B cell (primary cell): ENCODE measurements around the gene SULT2A1. TPM values are rescaled to one million over a fixed set of nuclear protein-coding genes. Genes with fewer than 3 reads are reported as not detected.

Experiments used
- ATAC-seq: fragments of 200-7000 bp; cut with Tn5 transposase; one replicate; pipeline ENCODE4 v1.10.0; 2021; ENCODE audit warnings: low read depth, mild to moderate bottlenecking, moderate number of reproducible peaks, moderate library complexity
- CTCF ChIA-PET: fragments of 350-600 bp; sonication (Branson Sonifier 250); formaldehyde crosslinking; loops from one replicate; lab custom pipeline; 2021; ENCODE audit warnings: antibody characterized with exemption, inconsistent platforms; lab: Charles Lee
- POLR2A ChIA-PET: fragments of 350-600 bp; sonication (Branson Sonifier 250); formaldehyde crosslinking; loops from one replicate; lab custom pipeline; 2021; ENCODE audit warnings: antibody characterized with exemption; lab: Charles Lee
- DNase-seq: peaks from one replicate; pipeline ENCODE4 v3.0.0; 2013
- H2AFZ ChIP-seq: 2 replicates; pipeline ENCODE4 v1.6.1; 2012; ENCODE audit warnings: mild to moderate bottlenecking, low read depth, low read length; ENCODE audit not compliant: insufficient read depth, poor library complexity, severe bottlenecking
- H3K27ac ChIP-seq, 2 donors: 1 replicate in 1 of 2; 2 replicates in 1 of 2; pipeline ENCODE4 v1.5.1; 2012 to 2013; ENCODE audit warnings: low read length in 2 of 2, mild to moderate bottlenecking in 2 of 2, moderate library complexity in 1 of 2
- H3K27me3 ChIP-seq, 4 experiments: fragments of 200-600 bp in 1 of 4; sonication (generic) in 1 of 4; replicated peaks in 1 of 4; 1 replicate in 2 of 4; 2 replicates in 2 of 4; pipeline versions ENCODE4 v1.6.1 to v1.7.0; 2013 to 2016; ENCODE audit warnings: low read length in 3 of 4, mild to moderate bottlenecking in 2 of 4, mixed read lengths in 1 of 4, moderate library complexity in 1 of 4; ENCODE audit not compliant: insufficient read depth in 4 of 4, control insufficient read depth in 3 of 4; ENCODE audit errors: control extremely low read depth in 1 of 4
- H3K36me3 ChIP-seq, 2 experiments: replicated peaks in 1 of 2; 1 replicate in 1 of 2; 2 replicates in 1 of 2; pipeline versions ENCODE4 v1.6.1 to v1.7.1; 2013; ENCODE audit warnings: low read length in 1 of 2; ENCODE audit not compliant: insufficient read depth in 2 of 2, control insufficient read depth in 1 of 2; ENCODE audit errors: control extremely low read depth in 1 of 2, extremely low read depth in 1 of 2
- H3K4me1 ChIP-seq, 2 donors: fragments of 200-600 bp in 1 of 2; sonication (generic) in 1 of 2; 1 replicate in 1 of 2; 2 replicates in 1 of 2; pipeline versions ENCODE4 v1.5.1 to v1.6.1; 2013 to 2017; ENCODE audit warnings: low read length in 2 of 2; ENCODE audit not compliant: control insufficient read depth in 2 of 2, insufficient read depth in 2 of 2
- H3K4me2 ChIP-seq: replicated peaks from 2 replicates; pipeline ENCODE3; 2012; ENCODE audit warnings: mild to moderate bottlenecking, low read depth, low read length; ENCODE audit not compliant: poor library complexity, severe bottlenecking
- H3K4me3 ChIP-seq, 5 experiments: fragments of 200-600 bp in 1 of 5; sonication (generic) in 1 of 5; 1 replicate in 3 of 5; 2 replicates in 2 of 5; pipeline versions ENCODE4 v1.5.1 to v1.7.0; 2011 to 2016; ENCODE audit warnings: low read length in 4 of 5, mild to moderate bottlenecking in 4 of 5, low read depth in 2 of 5, control low read depth in 1 of 5, moderate library complexity in 1 of 5; ENCODE audit not compliant: insufficient read depth in 1 of 5; ENCODE audit errors: control extremely low read depth in 1 of 5, extremely low read depth in 1 of 5
- H3K79me2 ChIP-seq: fragments of 200-600 bp; sonication (generic); one replicate; pipeline ENCODE4 v1.6.0; 2016; ENCODE audit warnings: low read length; ENCODE audit not compliant: control insufficient read depth, insufficient read depth
- H3K9ac ChIP-seq: fragments of 200-600 bp; sonication (generic); 2 replicates; pipeline ENCODE4 v1.6.1; 2017; ENCODE audit warnings: mild to moderate bottlenecking, low read length, moderate library complexity
- H3K9me3 ChIP-seq, 3 donors: one replicate each; pipeline versions ENCODE4 v1.6.1 to v1.7.1; 2013; ENCODE audit warnings: low read length in 2 of 3; ENCODE audit not compliant: control insufficient read depth in 2 of 3, insufficient read depth in 1 of 3; ENCODE audit errors: control extremely low read depth in 1 of 3
- H4K20me1 ChIP-seq: 2 replicates; pipeline ENCODE4 v1.6.0; 2012; ENCODE audit warnings: mild to moderate bottlenecking, low read length; ENCODE audit not compliant: insufficient read depth, control insufficient read depth, poor library complexity, severe bottlenecking
- H3K27ac Mint-ChIP-seq: one replicate; pipeline ENCODE4 v1.8.0; 2021; ENCODE audit warnings: mixed read lengths
- H3K27me3 Mint-ChIP-seq: one replicate; pipeline ENCODE4 v1.8.0; 2021; ENCODE audit warnings: mixed read lengths
- H3K4me1 Mint-ChIP-seq: one replicate; pipeline ENCODE4 v1.8.0; 2021; ENCODE audit warnings: mixed read lengths
- H3K4me3 Mint-ChIP-seq: one replicate; pipeline ENCODE4 v1.8.0; 2021; ENCODE audit warnings: mixed read lengths
- H3K9me3 Mint-ChIP-seq: one replicate; pipeline ENCODE4 v1.8.0; 2022; ENCODE audit warnings: mixed read lengths; ENCODE audit not compliant: insufficient read depth
- EZH2 ChIP-seq: IDR thresholded peaks from 2 replicates; pipeline ENCODE4 v1.6.1; 2012; ENCODE audit warnings: borderline replicate concordance, low read depth, mild to moderate bottlenecking, moderate library complexity, low read length; ENCODE audit not compliant: insufficient read depth, poor library complexity, severe bottlenecking
- WGBS: methylation state at CpG from one replicate; pipeline ENCODE4 v1.1.5; 2013; ENCODE audit warnings: missing lambda C conversion rate; ENCODE audit not compliant: insufficient coverage; 5-methylcytosine and 5-hydroxymethylcytosine counted together
- intact Hi-C: fragments of 100-400 bp; cut with micrococcal nuclease; formaldehyde crosslinking; loops from one replicate; pipeline ENCODE4 v1.10.0; 2022
- polyA plus RNA-seq: library from polyadenylated mRNA; depleted of rRNA; stranded (reverse); fragments of >200 nt; gene quantifications from 2 replicates; pipeline ENCODE4 v1.2.3, GENCODE V29; 2012
- total RNA-seq, 2 donors: library from RNA; stranded (reverse); fragments of 120-200 nt in 1 of 2; gene quantifications; 1 replicate in 1 of 2; 2 replicates in 1 of 2; pipeline versions ENCODE4 v1.2.3 to v1.2.4, GENCODE V29; 2013 to 2022
- TF ChIP-seq, protein P1 (sequence below): fragments of 200-600 bp; IDR thresholded peaks from one replicate; pipeline ENCODE4 v1.8.0; 2022; ENCODE audit warnings: antibody characterized with exemption, mild to moderate bottlenecking

SULT2A1 gene
- total and polyA plus RNA-seq, 2 donors (not counting 1 experiment from before 2014, with no cell fraction given) = not detected

DNA sequence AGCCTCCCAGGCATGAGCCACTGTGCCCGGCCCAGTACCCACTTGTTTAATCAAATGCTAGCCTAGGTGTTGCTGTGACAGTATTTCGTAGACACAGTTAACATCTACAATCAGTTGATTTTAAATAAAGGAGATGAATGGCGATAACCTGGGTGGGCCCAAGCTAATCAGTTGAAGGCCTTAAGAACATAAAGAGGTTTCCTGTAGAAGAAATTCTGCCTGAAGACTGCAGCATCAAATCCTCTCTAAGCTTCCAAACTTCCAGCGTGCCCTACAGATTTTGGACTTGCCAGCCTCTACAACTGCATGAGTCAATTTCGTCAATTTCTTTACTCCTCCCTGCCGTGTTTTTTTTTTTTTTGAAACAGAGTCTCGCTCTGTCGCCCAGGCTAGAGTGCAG lies 13.2 kb upstream of the SULT2A1 start:
- no peak overlapping the region for H3K4me2 ChIP-seq
- 97% methylated on average over 4 of the region's 8 CpGs for WGBS
- ChIA-PET CTCF (no interaction called here), POLR2A (no interaction called here)
- peaks cover 0 to 2% (median 0%) of the 10 kb centered on the region in 4 experiments for H3K27me3 ChIP-seq
- H4K20me1 ChIP-seq = no peaks in the 10 kb centered on the region
- H2AFZ ChIP-seq = no peak overlapping the region
- no peak for TF ChIP-seq EZH2
- TF ChIP-seq, protein P1, sequence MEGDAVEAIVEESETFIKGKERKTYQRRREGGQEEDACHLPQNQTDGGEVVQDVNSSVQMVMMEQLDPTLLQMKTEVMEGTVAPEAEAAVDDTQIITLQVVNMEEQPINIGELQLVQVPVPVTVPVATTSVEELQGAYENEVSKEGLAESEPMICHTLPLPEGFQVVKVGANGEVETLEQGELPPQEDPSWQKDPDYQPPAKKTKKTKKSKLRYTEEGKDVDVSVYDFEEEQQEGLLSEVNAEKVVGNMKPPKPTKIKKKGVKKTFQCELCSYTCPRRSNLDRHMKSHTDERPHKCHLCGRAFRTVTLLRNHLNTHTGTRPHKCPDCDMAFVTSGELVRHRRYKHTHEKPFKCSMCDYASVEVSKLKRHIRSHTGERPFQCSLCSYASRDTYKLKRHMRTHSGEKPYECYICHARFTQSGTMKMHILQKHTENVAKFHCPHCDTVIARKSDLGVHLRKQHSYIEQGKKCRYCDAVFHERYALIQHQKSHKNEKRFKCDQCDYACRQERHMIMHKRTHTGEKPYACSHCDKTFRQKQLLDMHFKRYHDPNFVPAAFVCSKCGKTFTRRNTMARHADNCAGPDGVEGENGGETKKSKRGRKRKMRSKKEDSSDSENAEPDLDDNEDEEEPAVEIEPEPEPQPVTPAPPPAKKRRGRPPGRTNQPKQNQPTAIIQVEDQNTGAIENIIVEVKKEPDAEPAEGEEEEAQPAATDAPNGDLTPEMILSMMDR = no peak
- Mint-ChIP-seq H3K4me3 (no peak overlapping the region), H3K27ac (no peak overlapping the region), H3K9me3 (no peaks in the 10 kb centered on the region), H3K4me1 (no peaks in the 10 kb centered on the region), H3K27me3 (peaks cover 10% of the 10 kb centered on the region)
- H3K79me2 ChIP-seq = no peaks in the 10 kb centered on the region
- H3K9ac ChIP-seq = no peak overlapping the region
- no peak overlapping the region for H3K4me3 ChIP-seq
- intact Hi-C loops = no loop called here
- peaks cover 0 to 5% (median 0%) of the 10 kb centered on the region in 3 donors for H3K9me3 ChIP-seq
- no peaks in the 10 kb centered on the region for H3K4me1 ChIP-seq
- DNase-seq (no peak), ATAC-seq (no peak)
- no peak overlapping the region for H3K27ac ChIP-seq
- no peaks in the 10 kb centered on the region for H3K36me3 ChIP-seq

DNA sequence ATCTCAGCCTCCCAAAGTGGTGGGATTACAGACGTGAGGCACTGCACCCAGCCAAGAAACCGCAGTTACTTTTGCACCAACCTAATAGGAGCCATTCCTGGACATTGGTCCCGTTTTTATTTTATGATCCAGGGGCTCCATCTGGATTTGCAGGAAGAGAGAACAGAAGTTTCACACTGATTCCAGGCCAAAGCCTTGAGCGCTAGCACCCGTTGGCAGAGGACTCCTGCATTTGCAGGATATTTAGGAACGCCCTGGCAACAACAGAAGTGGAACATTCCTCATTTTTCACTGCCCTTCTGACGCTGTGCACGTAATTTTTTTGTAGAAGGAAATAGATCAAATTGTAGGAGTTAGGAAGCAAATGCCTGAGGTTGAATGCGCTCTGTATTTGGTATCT lies 11.7 kb upstream of the SULT2A1 start:
- intact Hi-C loops = no loop called here
- H3K9ac ChIP-seq = no peak overlapping the region
- TF ChIP-seq, protein P1 = no peak
- no peak for TF ChIP-seq EZH2
- peaks cover 0 to 2% (median 0%) of the 10 kb centered on the region in 4 experiments for H3K27me3 ChIP-seq
- no peaks in the 10 kb centered on the region for H3K4me1 ChIP-seq
- 73% methylated on average over 8 of the region's 9 CpGs for WGBS
- DNase-seq (no peak), ATAC-seq (no peak)
- H3K4me2 ChIP-seq = no peak overlapping the region
- CTCF ChIA-PET = no interaction called here
- H3K9me3 ChIP-seq = peaks cover 0 to 5% (median 0%) of the 10 kb centered on the region in 3 donors
- peaks cover 9% of the 10 kb centered on the region for H3K27me3 Mint-ChIP-seq
- H3K27ac Mint-ChIP-seq = no peak overlapping the region
- no peaks in the 10 kb centered on the region for H3K36me3 ChIP-seq
- no peak overlapping the region for H3K4me3 Mint-ChIP-seq
- no peaks in the 10 kb centered on the region for H3K4me1 Mint-ChIP-seq
- POLR2A ChIA-PET = no interaction called here
- H2AFZ ChIP-seq = no peak overlapping the region
- peaks cover 1% of the 10 kb centered on the region for H3K9me3 Mint-ChIP-seq
- H3K27ac ChIP-seq = no peak overlapping the region
- no peak overlapping the region for H3K4me3 ChIP-seq
- H4K20me1 ChIP-seq = no peaks in the 10 kb centered on the region
- no peaks in the 10 kb centered on the region for H3K79me2 ChIP-seq
